NCI-H1417 (cell line): ENCODE results near the gene SCAMP2.
A peak's percentile ranks its signal among the peaks of the same experiment; 100 is the strongest.

Experiments used
- DNase-seq, 3 experiments: peaks; one replicate each; lab custom pipeline; 2025; lab: John Stamatoyannopoulos, UW

Gene SCAMP2

GRCh38 chr15:74838137-74838516 lies 35.0 kb downstream of the SCAMP2 start:
- DNase-seq, result no peak

GRCh38 chr15:74837482-74838136 lies 35.6 kb downstream of the SCAMP2 start:
- DNase-seq, result no peak

- no peak for DNase-seq
Measured at GRCh38 chr15:74836846-74837245, 36.3 kb downstream of the SCAMP2 start.

- peak in 1 of 3 experiments; percentile 31 for DNase-seq
Measured at GRCh38 chr15:74835312-74835823, 37.8 kb downstream of the SCAMP2 start.

GRCh38 chr15:74833376-74834107 lies 39.6 kb downstream of the SCAMP2 start:
- DNase-seq, result no peak

GRCh38 chr15:74832826-74833225 lies 40.3 kb downstream of the SCAMP2 start:
- DNase-seq, result no peak

- no peak for DNase-seq
Measured at GRCh38 chr15:74831813-74832495, 41.2 kb downstream of the SCAMP2 start.

- no peak for DNase-seq
Measured at GRCh38 chr15:74830868-74831267, 42.3 kb downstream of the SCAMP2 start.

- no peak for DNase-seq
Measured at GRCh38 chr15:74829991-74830390, 43.2 kb downstream of the SCAMP2 start.

GRCh38 chr15:74829486-74829885 lies 43.7 kb downstream of the SCAMP2 start:
- no peak for DNase-seq

- peak in 2 of 3 experiments; percentile 29 to 56 for DNase-seq
Measured at GRCh38 chr15:74828835-74829234, 44.3 kb downstream of the SCAMP2 start.

- no peak for DNase-seq
Measured at GRCh38 chr15:74827614-74828013, 45.6 kb downstream of the SCAMP2 start.

GRCh38 chr15:74826921-74827320 lies 46.2 kb downstream of the SCAMP2 start:
- no peak for DNase-seq

- peak in 2 of 3 experiments; percentile 43 to 61 for DNase-seq
Measured at GRCh38 chr15:74826364-74826819, 46.8 kb downstream of the SCAMP2 start, which contains the start of gene CPLX3. Gene CPLX3 (plus strand): TSS chr15:74826627. CDS start chr15:74826704, 77 bp downstream.

- peak in 2 of 3 experiments; percentile 43 to 61 for DNase-seq
Measured at GRCh38 chr15:74825866-74826265, 47.3 kb downstream of the SCAMP2 start.

- DNase-seq, result no peak
Measured at GRCh38 chr15:74824976-74825375, 48.2 kb downstream of the SCAMP2 start.

GRCh38 chr15:74823324-74823723 lies 49.8 kb downstream of the SCAMP2 start:
- no peak for DNase-seq

GRCh38 chr15:74822233-74822632 lies 50.9 kb downstream of the SCAMP2 start:
- no peak for DNase-seq

- no peak for DNase-seq
Measured at GRCh38 chr15:74821790-74822158, 51.4 kb downstream of the SCAMP2 start.

- peak in 1 of 3 experiments; percentile 54 for DNase-seq
Measured at GRCh38 chr15:74821091-74821789, 51.9 kb downstream of the SCAMP2 start.

GRCh38 chr15:74820056-74820455 lies 53.1 kb downstream of the SCAMP2 start:
- no peak for DNase-seq

- DNase-seq, result peak in 2 of 3 experiments; percentile 54 to 81
Measured at GRCh38 chr15:74817370-74817737, 55.8 kb downstream of the SCAMP2 start.
